OCI-LY7 (cell line): Measurements from ENCODE around the gene DDB1. TPM values are rescaled to one million over a fixed set of nuclear protein-coding genes. Genes with fewer than 3 reads are reported as not detected.

Experiments used
- BruUV-seq: library from RNA; stranded (reverse); fragments of 400-500 nt; replicated peaks from 2 replicates; lab custom pipeline; 2021; lab: Mats Ljungman, UMichigan
- CTCF ChIA-PET: fragments of 300-600 bp; sonication (Branson Sonifier 250); formaldehyde crosslinking; loops from one replicate; lab custom pipeline; 2022; ENCODE audit warnings: antibody characterized with exemption; ENCODE audit not compliant: unreplicated experiment; lab: Charles Lee
- POLR2A ChIA-PET: fragments of 300-600 bp; sonication (Branson Sonifier 250); formaldehyde crosslinking; loops from one replicate; lab custom pipeline; 2022; ENCODE audit warnings: antibody characterized with exemption; lab: Charles Lee
- DNase-seq: peaks from one replicate; pipeline ENCODE4 v3.0.0-alpha.2; 2015; ENCODE audit warnings: low spot score
- H2AFZ ChIP-seq: fragments of 200-600 bp; sonication (generic), shearing (Covaris generic); 2 replicates; pipeline ENCODE4 v1.6.1; 2014; ENCODE audit warnings: mild to moderate bottlenecking, antibody characterized with exemption, low read length, moderate library complexity
- H3K27ac ChIP-seq: fragments of 200-600 bp; sonication (generic); 2 replicates; pipeline ENCODE4 v1.5.1; 2014; ENCODE audit warnings: mixed run types, low read depth, mild to moderate bottlenecking, moderate library complexity, low read length, inconsistent platforms; ENCODE audit not compliant: poor library complexity, severe bottlenecking
- H3K36me3 ChIP-seq: fragments of 200-600 bp; sonication (generic); 2 replicates; pipeline ENCODE4 v1.6.1; 2014; ENCODE audit warnings: mild to moderate bottlenecking, antibody characterized with exemption, low read length, moderate library complexity, mixed read lengths; ENCODE audit not compliant: insufficient read depth
- H3K4me1 ChIP-seq: fragments of 200-600 bp; sonication (generic); 2 replicates; pipeline ENCODE4 v1.5.1; 2014; ENCODE audit warnings: mild to moderate bottlenecking, low read length; ENCODE audit not compliant: insufficient read depth, poor library complexity, severe bottlenecking
- H3K4me2 ChIP-seq: fragments of 200-600 bp; sonication (generic); 2 replicates; pipeline ENCODE4 v1.6.1; 2014; ENCODE audit warnings: mild to moderate bottlenecking, low read length
- H3K4me3 ChIP-seq: fragments of 200-600 bp; sonication (generic); 2 replicates; pipeline ENCODE4 v1.5.1; 2014; ENCODE audit warnings: mild to moderate bottlenecking, low read depth, low read length; ENCODE audit not compliant: poor library complexity, severe bottlenecking
- H3K79me2 ChIP-seq: fragments of 200-600 bp; sonication (generic); 2 replicates; pipeline ENCODE4 v1.6.1; 2016; ENCODE audit warnings: low read depth, mild to moderate bottlenecking, low read length, moderate library complexity, mixed read lengths; ENCODE audit not compliant: insufficient read depth
- H3K9me2 ChIP-seq: fragments of 200-600 bp; sonication (generic); 2 replicates; pipeline ENCODE4 v1.6.1; 2016; ENCODE audit warnings: mild to moderate bottlenecking, low read length, mixed read lengths; ENCODE audit not compliant: insufficient read depth
- H3K9me3 ChIP-seq: fragments of 200-600 bp; sonication (generic); 2 replicates; pipeline ENCODE4 v1.6.1; 2014; ENCODE audit warnings: mild to moderate bottlenecking, mixed run types, low read length, mixed read lengths
- H4K20me1 ChIP-seq: fragments of 200-600 bp; sonication (generic); 2 replicates; pipeline ENCODE4 v1.6.1; 2014; ENCODE audit warnings: mild to moderate bottlenecking, antibody characterized with exemption, low read length, moderate library complexity, mixed read lengths; ENCODE audit not compliant: insufficient read depth
- CTCF ChIP-seq: fragments of 200-600 bp; sonication (generic); conservative IDR thresholded peaks from 2 replicates; pipeline ENCODE4 v1.5.1; 2014; ENCODE audit warnings: mild to moderate bottlenecking, antibody characterized with exemption, low read length, moderate library complexity, mixed read lengths
- EZH2phosphoT487 ChIP-seq: fragments of 200-600 bp; sonication (generic); IDR thresholded peaks from 2 replicates; pipeline ENCODE4 v1.6.1; 2018; ENCODE audit warnings: low read depth, borderline replicate concordance, mild to moderate bottlenecking, mixed run types, antibody characterized with exemption, low read length, moderate library complexity, mixed read lengths
- intact Hi-C: fragments of 100-400 bp; cut with micrococcal nuclease; formaldehyde crosslinking; loops from one replicate; pipeline ENCODE4 v1.10.0; 2022; ENCODE audit not compliant: unreplicated experiment
- total RNA-seq, 2 experiments: library from RNA; depleted of rRNA in 1 of 2; stranded (reverse); fragments of >200 nt in 1 of 2; shearing (Covaris generic) in 1 of 2; gene quantifications; 2 replicates each; pipeline ENCODE4 v1.2.3, GENCODE V29; 2014 to 2022

DDB1 gene
- total RNA-seq, 2 experiments from 2014 or later, result 194 to 225 TPM

- BruUV-seq, result TSS peak; percentile 31
Measured at GRCh38 chr11:61349189-61349751, 16.4 kb upstream of the DDB1 start.

GRCh38 chr11:61347916-61348461 is 15.1 kb upstream of the DDB1 start:
- intact Hi-C loops, result no loop called here
- no peaks in the 10 kb centered on the region for H3K4me1 ChIP-seq
- no peaks in the 10 kb centered on the region for H3K9me3 ChIP-seq
- no peak for DNase-seq
- H2AFZ ChIP-seq, result no peak overlapping the region
- H3K9me2 ChIP-seq, result no peaks in the 10 kb centered on the region
- no peak for TF ChIP-seq CTCF
- no peak for TF ChIP-seq EZH2phosphoT487
- H4K20me1 ChIP-seq, result no peaks in the 10 kb centered on the region
- H3K4me3 ChIP-seq, result no peak overlapping the region
- peaks cover 76% of the 10 kb centered on the region for H3K36me3 ChIP-seq
- H3K27ac ChIP-seq, result no peak overlapping the region
- H3K4me2 ChIP-seq, result no peak overlapping the region
- ChIA-PET CTCF (interaction anchor here (1.6 kb wide), 1 partner anchor 12 kb away, joined by 7 read pairs; no protein-coding TSS in a partner anchor), POLR2A (interaction anchor here (0.5 to 1.3 kb wide), 3 partner anchors 12 to 87 kb away, joined by 4 to 6 read pairs (median 4); no protein-coding TSS in a partner anchor)
- no peaks in the 10 kb centered on the region for H3K79me2 ChIP-seq
- no TSS peak for BruUV-seq

More at GRCh38 chr11:61349189-61349751, 16.4 kb upstream of the DDB1 start:
- no peaks in the 10 kb centered on the region for H4K20me1 ChIP-seq
- TF ChIP-seq EZH2phosphoT487, result no peak
- DNase-seq, result no peak
- CTCF ChIA-PET, result no interaction called here
- POLR2A ChIA-PET, result interaction anchor here (1.1 to 1.5 kb wide), 2 partner anchors 13 to 14 kb away, joined by 3 to 6 read pairs; no protein-coding TSS in a partner anchor
- no peaks in the 10 kb centered on the region for H3K9me3 ChIP-seq
- no peak overlapping the region for H2AFZ ChIP-seq
- peaks cover 10% of the 10 kb centered on the region for H3K4me1 ChIP-seq
- intact Hi-C loops, result no loop called here
- H3K36me3 ChIP-seq, result peaks cover 86% of the 10 kb centered on the region
- no peaks in the 10 kb centered on the region for H3K9me2 ChIP-seq
- no peak overlapping the region for H3K27ac ChIP-seq
- no peak overlapping the region for H3K4me3 ChIP-seq
- no peaks in the 10 kb centered on the region for H3K79me2 ChIP-seq
- no peak overlapping the region for H3K4me2 ChIP-seq

GRCh38 chr11:61345954-61346843 is 13.3 kb upstream of the DDB1 start:
- CTCF ChIA-PET, result no interaction called here

More at GRCh38 chr11:61345954-61346843, 13.3 kb upstream of the DDB1 start:
- H3K79me2 ChIP-seq, result no peaks in the 10 kb centered on the region
- no peak overlapping the region for H3K4me3 ChIP-seq
- H3K9me2 ChIP-seq, result no peaks in the 10 kb centered on the region
- no peaks in the 10 kb centered on the region for H3K4me1 ChIP-seq
- no peaks in the 10 kb centered on the region for H4K20me1 ChIP-seq
- H3K27ac ChIP-seq, result no peak overlapping the region
- DNase-seq, result no peak
- intact Hi-C loops, result no loop called here
- H2AFZ ChIP-seq, result no peak overlapping the region
- TF ChIP-seq EZH2phosphoT487 (no peak), CTCF (no peak)
- BruUV-seq, result no TSS peak
- peaks cover 64% of the 10 kb centered on the region for H3K36me3 ChIP-seq
- no peaks in the 10 kb centered on the region for H3K9me3 ChIP-seq
- POLR2A ChIA-PET, result interaction anchor here (1.5 kb wide), 1 partner anchor 11 kb away, joined by 3 read pairs; no protein-coding TSS in a partner anchor
- H3K4me2 ChIP-seq, result no peak overlapping the region
